ENCODE results near the gene PRKN. TPM values are rescaled to one million over a fixed set of nuclear protein-coding genes. Genes with fewer than 3 reads are reported as not detected.

PRKN gene
- total RNA-seq, 4 donors from 2014 or later: 4.4 to 669 (median 10.5) TPM

DNA sequence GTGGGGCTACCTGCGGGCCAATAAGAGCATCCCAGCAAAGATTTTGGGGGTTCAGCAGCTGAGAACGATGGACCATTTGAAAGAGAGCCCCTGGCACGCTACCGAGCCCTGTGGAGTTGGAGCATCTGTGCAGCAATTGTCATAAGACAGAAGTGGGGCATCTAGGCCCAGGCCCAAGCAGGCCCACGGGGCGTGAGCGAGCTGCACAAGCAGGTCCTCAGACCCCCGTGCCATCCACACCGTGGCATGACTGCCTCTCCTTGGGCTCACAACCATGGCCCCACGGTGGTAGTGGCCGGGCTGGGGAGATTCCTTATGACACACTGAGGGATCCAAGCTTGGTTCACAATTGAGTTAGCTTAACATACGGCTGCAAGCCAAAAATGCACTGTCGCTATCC, 1350.5 kb downstream of the PRKN start:
- Histone ChIP-seq H3K36me3 (no peaks in the 10 kb centered on the region), H3K4me1 (no peaks in the 10 kb centered on the region), H3K9me3 (no peaks in the 10 kb centered on the region), H3K27me3 (no peaks in the 10 kb centered on the region), H3K27ac (no peak overlapping the region), H3K4me3 (no peak overlapping the region)
- DNase-seq: no peak
- TF ChIP-seq POLR2A (IDR thresholded peaks at IDR 0.05) (no peak), CTCF (IDR thresholded peaks at IDR 0.05) (no peak)

- H3K9me3 ChIP-seq: no peaks in the 10 kb centered on the region
- DNase-seq: no peak
- no peak overlapping the region for H3K4me3 ChIP-seq
- H3K27me3 ChIP-seq: no peaks in the 10 kb centered on the region
- H3K36me3 ChIP-seq: no peaks in the 10 kb centered on the region
- H3K4me1 ChIP-seq: no peaks in the 10 kb centered on the region
- H3K27ac ChIP-seq: no peak overlapping the region
- no peak for TF ChIP-seq POLR2A (IDR thresholded peaks at IDR 0.05)
- no peak for TF ChIP-seq CTCF (IDR thresholded peaks at IDR 0.05)
Measured at GRCh38 chr6:161376367-161376766, 1351.2 kb downstream of the PRKN start.

GRCh38 chr6:161374971-161375873, 1352.3 kb downstream of the PRKN start:
- peak overlapping the region in 1 of 4 donors; percentile 7 for H3K27ac ChIP-seq
- peak in 2 of 3 donors; percentile 80 to 82 for DNase-seq
- H3K4me1 ChIP-seq: no peaks in the 10 kb centered on the region

GRCh38 chr6:161373905-161374451, 1353.6 kb downstream of the PRKN start:
- no peaks in the 10 kb centered on the region for H3K4me1 ChIP-seq
- H3K4me3 ChIP-seq: no peak overlapping the region
- H3K36me3 ChIP-seq: no peaks in the 10 kb centered on the region
- no peaks in the 10 kb centered on the region for H3K27me3 ChIP-seq
- H3K27ac ChIP-seq: no peak overlapping the region
- no peaks in the 10 kb centered on the region for H3K9me3 ChIP-seq
- peak; percentile 58 to 93 (median 87) for TF ChIP-seq CTCF (IDR thresholded peaks at IDR 0.05)
- TF ChIP-seq POLR2A (IDR thresholded peaks at IDR 0.05): no peak
- peak; percentile 49 to 84 (median 76) for DNase-seq

More at GRCh38 chr6:161374971-161375873, 1352.3 kb downstream of the PRKN start:
- TF ChIP-seq CTCF (IDR thresholded peaks at IDR 0.05) (peak in 3 of 6 experiments; percentile 15 to 41 (median 40)), POLR2A (IDR thresholded peaks at IDR 0.05) (no peak)
- H3K4me3 ChIP-seq: peak overlapping the region in 1 of 4 donors; percentile 1
- no peaks in the 10 kb centered on the region for H3K27me3 ChIP-seq
- no peaks in the 10 kb centered on the region for H3K36me3 ChIP-seq
- H3K9me3 ChIP-seq: no peaks in the 10 kb centered on the region

- Histone ChIP-seq H3K4me1 (no peaks in the 10 kb centered on the region), H3K27me3 (no peaks in the 10 kb centered on the region), H3K36me3 (no peaks in the 10 kb centered on the region), H3K27ac (no peak overlapping the region), H3K9me3 (no peaks in the 10 kb centered on the region), H3K4me3 (no peak overlapping the region)
- no peak for DNase-seq
- TF ChIP-seq CTCF (IDR thresholded peaks at IDR 0.05) (no peak), POLR2A (IDR thresholded peaks at IDR 0.05) (no peak)
Measured at GRCh38 chr6:161372422-161372793, 1355.2 kb downstream of the PRKN start.
